Loucy (cell line): ENCODE data around the gene SIK3.

Experiments
- H2AFZ ChIP-seq: fragments of 200-600 bp; sonication (generic); 2 replicates; pipeline ENCODE4 v1.6.0; 2016; ENCODE audit warnings: antibody characterized with exemption, mild to moderate bottlenecking, low read length, moderate library complexity
- H3F3A ChIP-seq: fragments of 200-600 bp; 2 replicates; pipeline ENCODE4 v1.6.0; 2016; ENCODE audit warnings: antibody characterized with exemption, low read depth, mild to moderate bottlenecking
- H3K27me3 ChIP-seq: fragments of 200-600 bp; sonication (generic); 2 replicates; pipeline ENCODE4 v1.6.1; 2014; ENCODE audit warnings: low read length, mild to moderate bottlenecking; ENCODE audit not compliant: insufficient read depth, poor library complexity, severe bottlenecking
- H3K36me3 ChIP-seq: fragments of 200-600 bp; sonication (generic); 2 replicates; pipeline ENCODE4 v1.6.1; 2016; ENCODE audit warnings: low read length; ENCODE audit not compliant: insufficient read depth
- H3K4me1 ChIP-seq: fragments of 200-600 bp; sonication (generic); 2 replicates; pipeline ENCODE4 v1.5.1; 2014; ENCODE audit warnings: low read length, mild to moderate bottlenecking; ENCODE audit not compliant: insufficient read depth, poor library complexity, severe bottlenecking
- H3K4me2 ChIP-seq: fragments of 200-600 bp; sonication (generic); 2 replicates; pipeline ENCODE4 v1.6.0; 2014; ENCODE audit warnings: antibody characterized with exemption, low read length, low read depth, mild to moderate bottlenecking; ENCODE audit not compliant: poor library complexity, severe bottlenecking
- H3K4me3 ChIP-seq: fragments of 200-600 bp; sonication (generic); 2 replicates; pipeline ENCODE4 v1.5.1; 2014; ENCODE audit warnings: low read length, mild to moderate bottlenecking, mixed read lengths; ENCODE audit not compliant: poor library complexity, severe bottlenecking
- H3K79me2 ChIP-seq: fragments of 200-600 bp; sonication (generic); 2 replicates; pipeline ENCODE4 v1.6.1; 2014; ENCODE audit warnings: low read length; ENCODE audit not compliant: insufficient read depth
- H3K9ac ChIP-seq: fragments of 200-600 bp; sonication (generic); 2 replicates; pipeline ENCODE4 v1.6.0; 2014; ENCODE audit warnings: mild to moderate bottlenecking, low read depth, low read length, moderate library complexity; ENCODE audit not compliant: poor library complexity, severe bottlenecking
- H3K9me2 ChIP-seq: fragments of 200-600 bp; sonication (generic); replicated peaks from 2 replicates; pipeline ENCODE4 v1.6.1; 2016; ENCODE audit warnings: low read depth, low read length, mixed read lengths
- H3K9me3 ChIP-seq: fragments of 200-600 bp; sonication (generic); 2 replicates; pipeline ENCODE4 v1.6.1; 2014; ENCODE audit warnings: mild to moderate bottlenecking, antibody characterized with exemption, low read length, low read depth; ENCODE audit not compliant: insufficient read depth
- H4K20me1 ChIP-seq: fragments of 200-600 bp; sonication (generic); 2 replicates; pipeline ENCODE4 v1.6.0; 2014; ENCODE audit warnings: antibody characterized with exemption, low read length, mild to moderate bottlenecking; ENCODE audit not compliant: insufficient read depth, poor library complexity, severe bottlenecking
- EZH2phosphoT487 ChIP-seq: fragments of 200-600 bp; IDR thresholded peaks from 2 replicates; pipeline ENCODE4 v1.6.1; 2018; ENCODE audit warnings: antibody characterized with exemption, mild to moderate bottlenecking, moderate library complexity, borderline replicate concordance
- TF ChIP-seq, protein P1 (sequence below): fragments of 200-600 bp; sonication (generic); conservative IDR thresholded peaks from 2 replicates; pipeline ENCODE4 v1.5.1; 2014; ENCODE audit warnings: mild to moderate bottlenecking, antibody characterized with exemption, low read length

SIK3 gene

DNA sequence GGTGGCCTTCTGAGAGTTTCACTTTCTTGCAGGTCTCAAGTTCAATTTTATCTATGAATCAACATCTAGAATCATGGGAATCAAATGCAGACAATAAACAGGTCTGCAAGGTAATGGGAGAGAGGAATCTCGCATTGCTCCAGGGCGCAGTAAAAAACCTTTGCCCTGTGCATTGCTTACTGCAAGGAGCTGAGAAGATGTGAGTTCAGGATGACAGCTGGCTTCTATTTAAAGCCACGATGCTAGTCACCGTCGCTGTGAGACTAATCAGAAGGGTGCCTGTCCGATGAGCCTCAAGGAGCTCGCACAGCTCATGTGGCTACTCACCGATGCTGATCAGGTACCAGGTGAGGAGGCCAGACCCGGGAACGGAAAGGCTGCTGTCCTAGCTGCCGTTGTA, 230.6 kb downstream of the SIK3 start:
- TF ChIP-seq EZH2phosphoT487 = no peak
- TF ChIP-seq, protein P1, sequence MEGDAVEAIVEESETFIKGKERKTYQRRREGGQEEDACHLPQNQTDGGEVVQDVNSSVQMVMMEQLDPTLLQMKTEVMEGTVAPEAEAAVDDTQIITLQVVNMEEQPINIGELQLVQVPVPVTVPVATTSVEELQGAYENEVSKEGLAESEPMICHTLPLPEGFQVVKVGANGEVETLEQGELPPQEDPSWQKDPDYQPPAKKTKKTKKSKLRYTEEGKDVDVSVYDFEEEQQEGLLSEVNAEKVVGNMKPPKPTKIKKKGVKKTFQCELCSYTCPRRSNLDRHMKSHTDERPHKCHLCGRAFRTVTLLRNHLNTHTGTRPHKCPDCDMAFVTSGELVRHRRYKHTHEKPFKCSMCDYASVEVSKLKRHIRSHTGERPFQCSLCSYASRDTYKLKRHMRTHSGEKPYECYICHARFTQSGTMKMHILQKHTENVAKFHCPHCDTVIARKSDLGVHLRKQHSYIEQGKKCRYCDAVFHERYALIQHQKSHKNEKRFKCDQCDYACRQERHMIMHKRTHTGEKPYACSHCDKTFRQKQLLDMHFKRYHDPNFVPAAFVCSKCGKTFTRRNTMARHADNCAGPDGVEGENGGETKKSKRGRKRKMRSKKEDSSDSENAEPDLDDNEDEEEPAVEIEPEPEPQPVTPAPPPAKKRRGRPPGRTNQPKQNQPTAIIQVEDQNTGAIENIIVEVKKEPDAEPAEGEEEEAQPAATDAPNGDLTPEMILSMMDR = no peak
- H3K4me1 ChIP-seq = peaks cover 40% of the 10 kb centered on the region
- H3K36me3 ChIP-seq = peaks cover 59% of the 10 kb centered on the region
- no peak overlapping the region for H2AFZ ChIP-seq
- no peaks in the 10 kb centered on the region for H3K9me2 ChIP-seq
- H3K9ac ChIP-seq = no peak overlapping the region
- no peak overlapping the region for H3K4me2 ChIP-seq
- no peaks in the 10 kb centered on the region for H3K79me2 ChIP-seq
- no peaks in the 10 kb centered on the region for H3K9me3 ChIP-seq
- peaks cover 17% of the 10 kb centered on the region for H3F3A ChIP-seq
- H4K20me1 ChIP-seq = no peaks in the 10 kb centered on the region
- H3K27me3 ChIP-seq = no peaks in the 10 kb centered on the region
- H3K4me3 ChIP-seq = no peak overlapping the region

DNA sequence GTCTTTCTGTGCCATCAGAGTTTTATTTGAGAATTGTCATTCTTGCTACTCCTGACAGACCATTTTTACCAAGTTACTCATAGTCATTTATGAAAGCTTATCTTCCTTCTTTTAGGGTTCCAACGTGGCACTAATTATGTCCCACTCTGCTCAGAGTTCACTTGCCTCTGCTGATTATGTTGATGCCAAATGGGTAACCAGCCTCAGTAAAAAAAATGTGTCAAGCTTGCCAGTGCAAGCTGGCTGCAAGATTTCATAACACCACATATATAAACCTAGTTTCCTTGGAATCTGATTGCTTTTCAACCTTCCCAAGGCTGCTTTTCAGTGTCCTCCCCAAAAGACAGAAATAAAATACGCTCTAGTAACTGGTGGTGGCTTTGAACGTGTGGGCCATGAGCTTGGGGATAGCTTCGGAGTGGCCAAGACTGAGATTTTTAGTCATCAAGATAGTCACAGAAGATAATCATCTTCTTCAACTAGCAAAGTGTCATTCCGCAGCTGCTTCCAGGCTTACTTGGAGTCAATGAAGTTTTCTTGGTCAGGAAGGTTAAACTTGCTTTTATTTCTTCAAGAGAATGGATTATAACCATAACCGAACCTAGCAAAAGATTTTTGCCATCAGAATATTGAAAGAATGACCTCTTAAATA, 231.3 kb downstream of the SIK3 start:
- Histone ChIP-seq H3F3A (peaks cover 17% of the 10 kb centered on the region), H3K36me3 (peaks cover 53% of the 10 kb centered on the region)
- no peak for TF ChIP-seq EZH2phosphoT487

DNA sequence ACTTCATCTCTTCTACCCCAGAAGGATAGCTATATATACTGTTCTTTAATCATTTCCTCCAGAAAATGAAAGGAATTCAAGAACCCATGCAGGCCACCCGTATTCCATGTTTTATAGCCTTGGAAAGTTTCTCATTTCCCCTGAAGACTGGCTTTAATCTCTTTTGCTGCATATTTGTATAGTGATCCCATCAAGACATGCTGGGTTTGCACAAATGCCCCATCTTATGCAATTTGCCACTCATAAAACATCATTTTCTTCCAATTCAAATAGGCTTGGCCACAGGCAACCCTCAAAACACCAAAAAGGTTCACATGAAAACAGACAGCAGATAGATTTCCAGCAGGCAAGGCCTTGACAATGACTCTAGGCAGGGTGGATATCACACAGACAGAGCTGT, 232.5 kb downstream of the SIK3 start:
- Histone ChIP-seq H3K36me3 (peaks cover 62% of the 10 kb centered on the region), H3F3A (peaks cover 10% of the 10 kb centered on the region), H3K4me1 (peaks cover 43% of the 10 kb centered on the region), H4K20me1 (no peaks in the 10 kb centered on the region), H3K9me2 (no peaks in the 10 kb centered on the region), H3K79me2 (no peaks in the 10 kb centered on the region), H3K4me3 (no peak overlapping the region), H3K4me2 (no peak overlapping the region), H2AFZ (no peak overlapping the region), H3K9me3 (no peaks in the 10 kb centered on the region), H3K9ac (no peak overlapping the region), H3K27me3 (no peaks in the 10 kb centered on the region)
- no peak for TF ChIP-seq EZH2phosphoT487
- TF ChIP-seq, protein P1 = no peak

More for the DNA sequence above, 231.3 kb downstream of the SIK3 start:
- Histone ChIP-seq H3K9me2 (no peaks in the 10 kb centered on the region), H4K20me1 (no peaks in the 10 kb centered on the region), H3K4me3 (no peak overlapping the region), H3K9me3 (no peaks in the 10 kb centered on the region), H3K79me2 (no peaks in the 10 kb centered on the region), H3K4me1 (peaks cover 43% of the 10 kb centered on the region), H2AFZ (no peak overlapping the region), H3K9ac (no peak overlapping the region), H3K27me3 (no peaks in the 10 kb centered on the region), H3K4me2 (no peak overlapping the region)

DNA sequence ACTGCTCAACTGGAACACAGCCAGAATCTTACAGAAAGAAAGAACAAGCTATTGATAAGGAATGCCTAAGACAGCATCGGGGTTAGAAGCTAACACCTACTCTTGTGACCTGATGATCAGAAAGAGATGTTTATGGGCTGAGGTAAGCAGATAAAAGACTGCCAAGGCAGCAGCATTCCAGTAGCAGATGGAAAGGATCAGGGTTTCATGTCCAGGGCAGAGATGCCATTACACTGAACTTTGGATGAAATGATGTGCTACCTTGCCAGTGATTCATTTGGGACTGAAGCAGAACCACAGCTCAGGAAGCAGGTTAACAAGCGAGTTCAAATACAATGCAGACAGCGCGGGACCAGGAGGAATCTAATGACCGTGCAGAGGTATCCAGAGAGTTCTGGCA, 233.7 kb downstream of the SIK3 start:
- no peaks in the 10 kb centered on the region for H3K9me2 ChIP-seq
- no peaks in the 10 kb centered on the region for H4K20me1 ChIP-seq
- H3F3A ChIP-seq = peaks cover 2% of the 10 kb centered on the region; the same call in 1 of the 2 replicates
- H3K9me3 ChIP-seq = no peaks in the 10 kb centered on the region
- no peaks in the 10 kb centered on the region for H3K79me2 ChIP-seq
- H3K9ac ChIP-seq = no peak overlapping the region
- peaks cover 33% of the 10 kb centered on the region for H3K4me1 ChIP-seq
- no peak overlapping the region for H2AFZ ChIP-seq
- H3K36me3 ChIP-seq = peaks cover 69% of the 10 kb centered on the region
- H3K4me2 ChIP-seq = no peak overlapping the region
- no peak overlapping the region for H3K4me3 ChIP-seq
- no peaks in the 10 kb centered on the region for H3K27me3 ChIP-seq
- TF ChIP-seq, protein P1 = no peak
- TF ChIP-seq EZH2phosphoT487 = no peak
